HepG2 (cell line): ENCODE results near the gene ANKIB1. TPM values are rescaled to one million over a fixed set of nuclear protein-coding genes. Genes with fewer than 3 reads are reported as not detected.

Experiments
- ESRRA ChIP-seq: sonication (generic); formaldehyde crosslinking; IDR thresholded peaks from 2 replicates; pipeline ENCODE4 v1.5.1; 2020; ENCODE audit warnings: mild to moderate bottlenecking, low read depth, missing genetic modification reagents
- FIP1L1 ChIP-seq: fragments of 200-400 bp; formaldehyde crosslinking; IDR thresholded peaks from 2 replicates; pipeline ENCODE4 v1.6.1; 2018; ENCODE audit warnings: low read depth, mild to moderate bottlenecking, low read length, moderate library complexity, borderline replicate concordance; ENCODE audit not compliant: insufficient read depth
- HNF4G ChIP-seq, 2 experiments: sonication (generic) in 1 of 2; formaldehyde crosslinking in 1 of 2; IDR thresholded peaks; 2 replicates each; pipeline versions ENCODE4 v1.4.0 to v1.6.1; 2011 to 2020; ENCODE audit warnings: borderline replicate concordance in 2 of 2, low read depth in 2 of 2, mild to moderate bottlenecking in 2 of 2, low read length in 1 of 2, missing genetic modification reagents in 1 of 2, moderate library complexity in 1 of 2
- HNRNPL ChIP-seq: fragments of 200-400 bp; formaldehyde crosslinking; IDR thresholded peaks from 2 replicates; pipeline ENCODE4 v1.6.1; 2017; ENCODE audit warnings: mild to moderate bottlenecking, low read depth, low read length
- MBNL3 ChIP-seq: fragments of 250-450 bp; sonication (Bioruptor Pico); conservative IDR thresholded peaks from 2 replicates; pipeline ENCODE4 v1.8.0; 2022; ENCODE audit warnings: mild to moderate bottlenecking, inconsistent platforms
- NONO ChIP-seq, 2 experiments: fragments of 450-650 bp in 1 of 2; sonication (generic) in 1 of 2; formaldehyde crosslinking in 1 of 2; IDR thresholded peaks in 1 of 2; conservative IDR thresholded peaks in 1 of 2; 2 replicates each; pipeline versions ENCODE4 v1.6.1 to v1.8.0; 2017 to 2022; ENCODE audit warnings: mild to moderate bottlenecking in 1 of 2, missing genetic modification reagents in 1 of 2, moderate library complexity in 1 of 2
- PAF1 ChIP-seq: IDR thresholded peaks from 2 replicates; pipeline ENCODE4 v1.6.1; 2016; ENCODE audit warnings: missing genetic modification reagents, missing compliant biosample characterization
- TCF7 ChIP-seq: sonication (generic); IDR thresholded peaks from 2 replicates; pipeline ENCODE4 v1.6.1; 2016; ENCODE audit warnings: antibody characterized with exemption, low read depth
- WIZ ChIP-seq: sonication (generic); formaldehyde crosslinking; IDR thresholded peaks from 2 replicates; pipeline ENCODE4 v1.5.1; 2020; ENCODE audit warnings: mild to moderate bottlenecking, missing genetic modification reagents
- ZFP36L2 ChIP-seq: sonication (generic); formaldehyde crosslinking; IDR thresholded peaks from 2 replicates; pipeline ENCODE4 v1.4.0; 2020; ENCODE audit warnings: missing genetic modification reagents
- ZNF180 ChIP-seq: sonication (generic); formaldehyde crosslinking; IDR thresholded peaks from 2 replicates; pipeline ENCODE4 v1.4.0; 2020; ENCODE audit warnings: low read depth, missing genetic modification reagents, borderline replicate concordance
- ZNF30 ChIP-seq: sonication (generic); formaldehyde crosslinking; IDR thresholded peaks from 2 replicates; pipeline ENCODE4 v1.5.0; 2020; ENCODE audit warnings: mild to moderate bottlenecking, missing genetic modification reagents
- ZNF709 ChIP-seq: sonication (generic); formaldehyde crosslinking; IDR thresholded peaks from 2 replicates; pipeline ENCODE4 v1.5.0; 2020; ENCODE audit warnings: mild to moderate bottlenecking, missing genetic modification reagents
- ZNF782 ChIP-seq: sonication (generic); formaldehyde crosslinking; IDR thresholded peaks from 2 replicates; pipeline ENCODE4 v1.4.0; 2020; ENCODE audit warnings: missing genetic modification reagents, mild to moderate bottlenecking, borderline replicate concordance
- ZSCAN12 ChIP-seq: sonication (generic); formaldehyde crosslinking; IDR thresholded peaks from 2 replicates; pipeline ENCODE4 v1.9.0; 2021; ENCODE audit warnings: mild to moderate bottlenecking, missing genetic modification reagents
- ZSCAN9 ChIP-seq: IDR thresholded peaks from 2 replicates; pipeline ENCODE4 v1.6.1; 2016; ENCODE audit warnings: borderline replicate concordance
- polyA plus RNA-seq, 8 experiments: library from polyadenylated mRNA; depleted of rRNA in 3 of 8; stranded (reverse) in 7 of 8; unstranded in 1 of 8; fragments of >200 nt; fragmentation: Illumina TruSeq in 4 of 8; extraction: Trizol in 4 of 8; gene quantifications; 2 replicates each; pipeline versions ENCODE4 v1.2.1 to v1.2.3, GENCODE V29; 2011 to 2016; ENCODE audit warnings: low read depth in 4 of 8, missing spikeins in 1 of 8, mixed read lengths in 1 of 8; ENCODE audit not compliant: insufficient read depth in 1 of 8
- total RNA-seq, 5 experiments: library from RNA; depleted of rRNA; stranded (reverse); fragments of >200 nt; fragmentation: Illumina TruSeq; extraction: Trizol; gene quantifications; 2 replicates each; pipeline ENCODE4 v1.2.3, GENCODE V29; 2016; ENCODE audit warnings: low read depth in 1 of 5
- TF ChIP-seq, protein P1 (sequence below): sonication (generic); formaldehyde crosslinking; IDR thresholded peaks from 2 replicates; pipeline ENCODE4 v1.4.0; 2020; ENCODE audit warnings: missing genetic modification reagents, borderline replicate concordance
- TF ChIP-seq, protein P2 (sequence below): sonication (generic); formaldehyde crosslinking; IDR thresholded peaks from 2 replicates; pipeline ENCODE4 v1.9.0; 2021; ENCODE audit warnings: missing genetic modification reagents, borderline replicate concordance
- TF ChIP-seq, protein P3 (sequence below): sonication (generic); formaldehyde crosslinking; IDR thresholded peaks from 2 replicates; pipeline ENCODE4 v1.4.0; 2020; ENCODE audit warnings: missing genetic modification reagents, borderline replicate concordance
- TF ChIP-seq, protein P4 (sequence below): sonication (generic); formaldehyde crosslinking; IDR thresholded peaks from 2 replicates; pipeline ENCODE4 v1.5.0; 2020; ENCODE audit warnings: missing genetic modification reagents
- TF ChIP-seq, protein P5 (sequence below): sonication (generic); formaldehyde crosslinking; IDR thresholded peaks from 2 replicates; pipeline ENCODE4 v1.4.0; 2020; ENCODE audit warnings: missing genetic modification reagents
- TF ChIP-seq, protein P6 (sequence below): sonication (generic); formaldehyde crosslinking; IDR thresholded peaks from 2 replicates; pipeline ENCODE4 v1.8.0; 2022; ENCODE audit warnings: mild to moderate bottlenecking, missing genetic modification reagents, borderline replicate concordance

The ANKIB1 gene
- total and polyA plus RNA-seq, 2 of the 13 experiments (the other 11 are each of a cell fraction or from before 2014, with no cell fraction given), result 28.7 to 29.6 TPM

DNA sequence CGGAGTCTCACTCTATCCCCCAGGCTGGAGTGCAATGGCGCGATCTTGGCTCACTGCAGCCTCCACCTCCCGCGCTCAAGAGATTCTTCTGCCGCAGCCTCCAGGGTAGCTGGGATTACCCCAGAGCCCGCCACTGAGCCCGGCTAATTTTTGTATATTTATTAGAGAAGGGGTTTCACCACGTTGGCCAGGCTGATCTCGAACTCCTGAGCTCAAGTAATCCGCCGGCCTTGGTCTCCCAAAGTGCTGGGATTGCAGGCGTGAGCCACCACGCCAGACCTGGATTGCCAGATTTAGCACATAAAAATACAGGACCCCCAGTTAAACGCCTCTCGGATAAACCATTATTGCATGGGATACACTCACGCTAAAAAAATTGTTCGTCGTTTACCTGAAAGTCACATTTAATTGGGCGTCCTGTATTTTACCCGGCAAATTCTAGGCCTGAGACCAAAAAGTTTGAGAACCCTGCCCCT is 201.1 kb downstream of the ANKIB1 start (continued):
- TF ChIP-seq ZNF782 (no peak), MBNL3 (CRISPR knock-in tag) (no peak), FIP1L1 (no peak), PAF1 (CRISPR knock-in tag) (no peak), WIZ (CRISPR knock-in tag) (no peak), ZSCAN12 (CRISPR knock-in tag) (no peak), HNRNPL (no peak), NONO (IDR thresholded peaks at IDR 0.05) (no peak), NONO (CRISPR knock-in tag; conservative IDR thresholded peaks at IDR 0.05) (0 out of 2 replicates have a peak, but pooled peaks have one; percentile 7), ESRRA (no peak), TCF7 (no peak), ZNF30 (CRISPR knock-in tag) (no peak), ZFP36L2 (CRISPR knock-in tag) (no peak), HNF4G (IDR thresholded peaks at IDR 0.05; ENCODE audit: borderline replicate concordance, low read depth, low read length) (no peak), HNF4G (CRISPR knock-in tag; IDR thresholded peaks at IDR 0.05; ENCODE audit: borderline replicate concordance, low read depth) (no peak), ZNF180 (CRISPR knock-in tag) (no peak), ZSCAN9 (no peak), ZNF709 (CRISPR knock-in tag) (no peak)
- TF ChIP-seq, protein P1, sequence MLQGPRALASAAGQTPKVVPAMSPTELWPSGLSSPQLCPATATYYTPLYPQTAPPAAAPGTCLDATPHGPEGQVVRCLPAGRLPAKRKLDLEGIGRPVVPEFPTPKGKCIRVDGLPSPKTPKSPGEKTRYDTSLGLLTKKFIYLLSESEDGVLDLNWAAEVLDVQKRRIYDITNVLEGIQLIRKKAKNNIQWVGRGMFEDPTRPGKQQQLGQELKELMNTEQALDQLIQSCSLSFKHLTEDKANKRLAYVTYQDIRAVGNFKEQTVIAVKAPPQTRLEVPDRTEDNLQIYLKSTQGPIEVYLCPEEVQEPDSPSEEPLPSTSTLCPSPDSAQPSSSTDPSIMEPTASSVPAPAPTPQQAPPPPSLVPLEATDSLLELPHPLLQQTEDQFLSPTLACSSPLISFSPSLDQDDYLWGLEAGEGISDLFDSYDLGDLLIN (CRISPR knock-in tag), result no peak
- TF ChIP-seq, protein P2, sequence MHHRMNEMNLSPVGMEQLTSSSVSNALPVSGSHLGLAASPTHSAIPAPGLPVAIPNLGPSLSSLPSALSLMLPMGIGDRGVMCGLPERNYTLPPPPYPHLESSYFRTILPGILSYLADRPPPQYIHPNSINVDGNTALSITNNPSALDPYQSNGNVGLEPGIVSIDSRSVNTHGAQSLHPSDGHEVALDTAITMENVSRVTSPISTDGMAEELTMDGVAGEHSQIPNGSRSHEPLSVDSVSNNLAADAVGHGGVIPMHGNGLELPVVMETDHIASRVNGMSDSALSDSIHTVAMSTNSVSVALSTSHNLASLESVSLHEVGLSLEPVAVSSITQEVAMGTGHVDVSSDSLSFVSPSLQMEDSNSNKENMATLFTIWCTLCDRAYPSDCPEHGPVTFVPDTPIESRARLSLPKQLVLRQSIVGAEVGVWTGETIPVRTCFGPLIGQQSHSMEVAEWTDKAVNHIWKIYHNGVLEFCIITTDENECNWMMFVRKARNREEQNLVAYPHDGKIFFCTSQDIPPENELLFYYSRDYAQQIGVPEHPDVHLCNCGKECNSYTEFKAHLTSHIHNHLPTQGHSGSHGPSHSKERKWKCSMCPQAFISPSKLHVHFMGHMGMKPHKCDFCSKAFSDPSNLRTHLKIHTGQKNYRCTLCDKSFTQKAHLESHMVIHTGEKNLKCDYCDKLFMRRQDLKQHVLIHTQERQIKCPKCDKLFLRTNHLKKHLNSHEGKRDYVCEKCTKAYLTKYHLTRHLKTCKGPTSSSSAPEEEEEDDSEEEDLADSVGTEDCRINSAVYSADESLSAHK (CRISPR knock-in tag), result no peak
- TF ChIP-seq, protein P3, sequence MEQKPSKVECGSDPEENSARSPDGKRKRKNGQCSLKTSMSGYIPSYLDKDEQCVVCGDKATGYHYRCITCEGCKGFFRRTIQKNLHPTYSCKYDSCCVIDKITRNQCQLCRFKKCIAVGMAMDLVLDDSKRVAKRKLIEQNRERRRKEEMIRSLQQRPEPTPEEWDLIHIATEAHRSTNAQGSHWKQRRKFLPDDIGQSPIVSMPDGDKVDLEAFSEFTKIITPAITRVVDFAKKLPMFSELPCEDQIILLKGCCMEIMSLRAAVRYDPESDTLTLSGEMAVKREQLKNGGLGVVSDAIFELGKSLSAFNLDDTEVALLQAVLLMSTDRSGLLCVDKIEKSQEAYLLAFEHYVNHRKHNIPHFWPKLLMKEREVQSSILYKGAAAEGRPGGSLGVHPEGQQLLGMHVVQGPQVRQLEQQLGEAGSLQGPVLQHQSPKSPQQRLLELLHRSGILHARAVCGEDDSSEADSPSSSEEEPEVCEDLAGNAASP (CRISPR knock-in tag), result no peak
- TF ChIP-seq, protein P4, sequence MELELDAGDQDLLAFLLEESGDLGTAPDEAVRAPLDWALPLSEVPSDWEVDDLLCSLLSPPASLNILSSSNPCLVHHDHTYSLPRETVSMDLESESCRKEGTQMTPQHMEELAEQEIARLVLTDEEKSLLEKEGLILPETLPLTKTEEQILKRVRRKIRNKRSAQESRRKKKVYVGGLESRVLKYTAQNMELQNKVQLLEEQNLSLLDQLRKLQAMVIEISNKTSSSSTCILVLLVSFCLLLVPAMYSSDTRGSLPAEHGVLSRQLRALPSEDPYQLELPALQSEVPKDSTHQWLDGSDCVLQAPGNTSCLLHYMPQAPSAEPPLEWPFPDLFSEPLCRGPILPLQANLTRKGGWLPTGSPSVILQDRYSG (CRISPR knock-in tag), result 0 out of 2 replicates have a peak, but pooled peaks have one; percentile 7
- TF ChIP-seq, protein P5, sequence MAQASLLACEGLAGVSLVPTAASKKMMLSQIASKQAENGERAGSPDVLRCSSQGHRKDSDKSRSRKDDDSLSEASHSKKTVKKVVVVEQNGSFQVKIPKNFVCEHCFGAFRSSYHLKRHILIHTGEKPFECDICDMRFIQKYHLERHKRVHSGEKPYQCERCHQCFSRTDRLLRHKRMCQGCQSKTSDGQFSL (CRISPR knock-in tag), result no peak
- TF ChIP-seq, protein P6, sequence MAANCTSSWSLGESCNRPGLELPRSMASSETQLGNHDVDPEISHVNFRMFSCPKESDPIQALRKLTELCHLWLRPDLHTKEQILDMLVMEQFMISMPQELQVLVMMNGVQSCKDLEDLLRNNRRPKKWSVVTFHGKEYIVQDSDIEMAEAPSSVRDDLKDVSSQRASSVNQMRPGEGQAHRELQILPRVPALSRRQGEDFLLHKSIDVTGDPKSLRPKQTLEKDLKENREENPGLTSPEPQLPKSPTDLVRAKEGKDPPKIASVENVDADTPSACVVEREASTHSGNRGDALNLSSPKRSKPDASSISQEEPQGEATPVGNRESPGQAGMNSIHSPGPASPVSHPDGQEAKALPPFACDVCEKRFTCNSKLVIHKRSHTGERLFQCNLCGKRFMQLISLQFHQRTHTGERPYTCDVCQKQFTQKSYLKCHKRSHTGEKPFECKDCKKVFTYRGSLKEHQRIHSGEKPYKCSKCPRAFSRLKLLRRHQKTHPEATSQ (CRISPR knock-in tag), result 0 out of 2 replicates have a peak, but pooled peaks have one; percentile 21
